Naive thymus-derived CD8-positive, alpha-beta T cell (primary cell): ENCODE data around the gene CYB5D1. TPM values are rescaled to one million over a fixed set of nuclear protein-coding genes. Genes with fewer than 3 reads are reported as not detected.
"Not testable (repeated sequence)": the region's sequence is repeated elsewhere in the genome, so short reads cannot be mapped to it uniquely, and the experiment has no call there.

Experiments
- ATAC-seq, 2 donors: fragments of 150-1000 bp; cut with Tn5 transposase in 1 of 2; sonication (Bioruptor Pico), chemical (Tn5 transposase) in 1 of 2; 1 replicate in 1 of 2; 2 replicates in 1 of 2; pipeline ENCODE4 v1.10.0; 2021; ENCODE audit warnings: mild to moderate bottlenecking in 2 of 2, moderate library complexity in 2 of 2
- POLR2A ChIA-PET: fragments of 350-600 bp; sonication (Branson Sonifier 250); formaldehyde crosslinking; loops from one replicate; lab custom pipeline; 2021; ENCODE audit warnings: antibody characterized with exemption; lab: Charles Lee
- DNase-seq, 10 donors: peaks; one replicate each; pipeline versions ENCODE4 v3.0.0 to v3.0.0-alpha.2; 2020 to 2022
- H3K27ac Mint-ChIP-seq, 10 donors: one replicate each; pipeline ENCODE4 v1.8.0; 2020 to 2022; ENCODE audit warnings: mild to moderate bottlenecking in 10 of 10, mixed read lengths in 10 of 10, moderate library complexity in 4 of 10, inconsistent platforms in 1 of 10
- H3K27me3 Mint-ChIP-seq, 5 donors: one replicate each; pipeline ENCODE4 v1.8.0; 2021 to 2022; ENCODE audit warnings: mixed read lengths in 5 of 5
- H3K36me3 Mint-ChIP-seq, 3 donors: one replicate each; pipeline ENCODE4 v1.8.0; 2020 to 2022; ENCODE audit warnings: mixed read lengths in 3 of 3, mild to moderate bottlenecking in 2 of 3, inconsistent platforms in 1 of 3
- H3K4me1 Mint-ChIP-seq, 4 donors: one replicate each; pipeline ENCODE4 v1.8.0; 2021 to 2022; ENCODE audit warnings: mixed read lengths in 4 of 4
- H3K4me3 Mint-ChIP-seq, 10 donors: one replicate each; pipeline ENCODE4 v1.8.0; 2020 to 2022; ENCODE audit warnings: mild to moderate bottlenecking in 10 of 10, mixed read lengths in 10 of 10, moderate library complexity in 6 of 10, inconsistent platforms in 1 of 10
- H3K9me3 Mint-ChIP-seq, 9 donors: one replicate each; pipeline ENCODE4 v1.8.0; 2020 to 2022; ENCODE audit warnings: mixed read lengths in 9 of 9, mild to moderate bottlenecking in 3 of 9, inconsistent platforms in 1 of 9, moderate library complexity in 1 of 9
- polyA plus RNA-seq, 3 donors: library from polyadenylated mRNA; unstranded; fragments of 300-500 nt; fragmentation: Illumina TruSeq; gene quantifications; one replicate each; pipeline ENCODE4 v1.2.3, GENCODE V29; 2021
- total RNA-seq, 8 experiments: library from RNA in 2 of 8; stranded (reverse) in 2 of 8; gene quantifications; one replicate each; pipeline ENCODE4 v1.2.3 and lab custom pipeline; 2021 to 2026

The CYB5D1 gene
- total and polyA plus RNA-seq, 5 experiments from 2014 or later, result 3.5 to 9.8 (median 6.0) TPM

GRCh38 chr17:7864384-7864783, 6.6 kb downstream of the CYB5D1 start:
- not testable (repeated sequence) for ATAC-seq, H3K4me3 Mint-ChIP-seq, DNase-seq, H3K9me3 Mint-ChIP-seq, H3K27me3 Mint-ChIP-seq
- Mint-ChIP-seq H3K36me3 (peaks cover 0 to 19% (median 0%) of the 10 kb centered on the region in 3 donors), H3K27ac (peak overlapping the region in 1 of 10 donors; percentile 6), H3K4me1 (peaks cover 33 to 47% (median 38%) of the 10 kb centered on the region in 4 donors)
- POLR2A ChIA-PET, result interaction anchor here (0.6 to 2.0 kb wide), 5 partner anchors 9 to 51 kb away, joined by 3 to 7 read pairs (median 3); partner anchors contain the start of gene RNF227

GRCh38 chr17:7864995-7865650, 7.3 kb downstream of the CYB5D1 start:
- ATAC-seq, result no peak
- peak overlapping the region in 5 of 10 donors; percentile 7 to 66 (median 43) for H3K27ac Mint-ChIP-seq
- no peak for DNase-seq
- POLR2A ChIA-PET, result interaction anchor here (0.8 to 1.1 kb wide), 4 partner anchors 10 to 51 kb away, joined by 3 to 6 read pairs (median 3); partner anchors contain the start of gene RNF227
- no peaks in the 10 kb centered on the region for H3K27me3 Mint-ChIP-seq
- H3K4me1 Mint-ChIP-seq, result peaks cover 28 to 47% (median 41%) of the 10 kb centered on the region in 4 donors
- H3K4me3 Mint-ChIP-seq, result no peak overlapping the region
- peaks cover 0 to 14% (median 0%) of the 10 kb centered on the region in 3 donors for H3K36me3 Mint-ChIP-seq
- no peaks in the 10 kb centered on the region for H3K9me3 Mint-ChIP-seq

DNA sequence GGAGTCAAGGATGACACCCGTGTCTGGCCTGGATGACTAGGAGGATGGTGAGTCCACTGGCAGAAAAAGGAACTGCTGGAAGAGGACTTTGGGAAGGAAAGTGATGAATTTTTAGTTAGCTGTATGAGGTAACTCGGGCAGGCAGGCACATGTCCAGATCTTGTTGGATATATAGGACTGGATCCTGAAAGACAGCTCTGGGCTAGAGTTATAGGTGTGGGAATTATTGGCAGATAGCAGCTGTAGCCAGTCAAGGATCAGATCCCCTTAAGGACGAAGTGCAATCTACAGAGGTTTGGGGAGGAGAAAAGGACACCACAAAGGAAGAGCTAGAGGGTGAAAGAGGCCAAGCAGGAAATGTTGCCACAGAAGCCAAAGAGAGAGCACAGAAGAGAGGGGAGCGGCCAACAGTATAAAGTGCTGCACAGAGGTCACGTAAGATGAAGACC, 10.1 kb downstream of the CYB5D1 start:
- Mint-ChIP-seq H3K4me3 (peak overlapping the region; percentile 55 to 83 (median 72)), H3K27ac (peak overlapping the region; percentile 79 to 95 (median 89)), H3K27me3 (no peaks in the 10 kb centered on the region), H3K36me3 (peaks cover 0 to 20% (median 0%) of the 10 kb centered on the region in 3 donors), H3K9me3 (no peaks in the 10 kb centered on the region), H3K4me1 (peaks cover 18 to 48% (median 41%) of the 10 kb centered on the region in 4 donors)
- POLR2A ChIA-PET, result interaction anchor here (1.0 to 1.8 kb wide), 7 partner anchors 11 to 64 kb away, joined by 3 to 9 read pairs (median 4); partner anchors contain the start of genes NAA38, RNF227 and TRAPPC1
- no peak for DNase-seq
- ATAC-seq, result peak; percentile 91 to 92

DNA sequence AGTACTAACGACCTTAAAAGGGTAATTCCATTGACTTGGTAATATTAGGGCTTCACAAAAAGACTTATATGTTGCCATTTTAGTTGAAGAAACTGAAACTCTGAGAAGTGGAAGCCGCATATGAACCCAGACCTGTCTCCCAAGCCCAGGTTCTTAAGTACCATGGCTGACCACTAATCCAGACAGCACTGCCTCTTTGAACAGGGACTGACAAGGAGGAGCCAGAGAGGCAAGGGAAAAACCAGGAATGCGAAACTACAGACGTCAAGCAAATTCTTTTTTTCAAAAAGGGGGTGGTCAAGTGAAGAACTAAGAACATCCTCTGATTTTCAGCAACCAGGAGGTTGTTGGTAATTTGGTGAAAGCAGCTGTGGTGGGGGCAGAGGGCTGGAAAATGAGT, 15.2 kb downstream of the CYB5D1 start:
- no peak overlapping the region for H3K4me3 Mint-ChIP-seq
- H3K4me1 Mint-ChIP-seq, result peaks cover 23 to 44% (median 42%) of the 10 kb centered on the region in 4 donors
- peaks cover 7 to 40% (median 7%) of the 10 kb centered on the region in 3 donors for H3K36me3 Mint-ChIP-seq
- ATAC-seq, result no peak
- no peaks in the 10 kb centered on the region for H3K9me3 Mint-ChIP-seq
- POLR2A ChIA-PET, result no interaction called here
- DNase-seq, result no peak
- H3K27me3 Mint-ChIP-seq, result no peaks in the 10 kb centered on the region
- H3K27ac Mint-ChIP-seq, result peak overlapping the region in 1 of 10 donors; percentile 13

DNA sequence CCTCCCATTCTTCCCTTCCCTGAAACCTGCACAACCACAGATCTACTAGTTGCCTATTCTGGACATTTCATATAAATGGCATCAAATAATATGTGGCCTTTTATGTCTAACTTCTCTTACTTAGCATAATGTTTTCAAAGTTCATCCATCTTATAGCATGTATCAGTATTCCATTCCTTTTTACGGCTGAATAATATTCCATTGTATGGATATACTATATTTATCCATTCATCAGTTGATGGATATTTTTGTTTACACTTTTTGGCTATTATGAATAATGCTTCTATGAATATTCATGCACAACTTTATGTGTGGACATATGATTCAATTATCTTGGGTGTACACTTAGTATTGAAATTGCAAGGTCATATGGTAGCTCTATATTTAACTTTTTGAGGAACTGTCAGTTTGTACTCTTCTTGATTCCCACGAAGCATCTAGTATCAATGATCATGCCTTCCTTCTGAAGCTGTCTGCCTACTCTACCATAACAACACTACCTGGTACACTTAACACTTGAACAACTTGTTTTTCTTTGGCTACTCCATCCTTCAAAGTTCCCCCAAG, 18.1 kb downstream of the CYB5D1 start:
- peak overlapping the region in 4 of 10 donors; percentile 1 to 35 (median 4) for H3K27ac Mint-ChIP-seq
- H3K9me3 Mint-ChIP-seq, result no peaks in the 10 kb centered on the region
- H3K4me1 Mint-ChIP-seq, result peaks cover 16 to 31% (median 26%) of the 10 kb centered on the region in 4 donors
- no peaks in the 10 kb centered on the region for H3K27me3 Mint-ChIP-seq
- H3K36me3 Mint-ChIP-seq, result peaks cover 7 to 44% (median 9%) of the 10 kb centered on the region in 3 donors
- DNase-seq, result no peak
- ATAC-seq, result no peak
- POLR2A ChIA-PET, result interaction anchor here (1.1 to 1.4 kb wide), 2 partner anchors 10 to 41 kb away, joined by 3 to 4 read pairs; no protein-coding TSS in a partner anchor
- no peak overlapping the region for H3K4me3 Mint-ChIP-seq

DNA sequence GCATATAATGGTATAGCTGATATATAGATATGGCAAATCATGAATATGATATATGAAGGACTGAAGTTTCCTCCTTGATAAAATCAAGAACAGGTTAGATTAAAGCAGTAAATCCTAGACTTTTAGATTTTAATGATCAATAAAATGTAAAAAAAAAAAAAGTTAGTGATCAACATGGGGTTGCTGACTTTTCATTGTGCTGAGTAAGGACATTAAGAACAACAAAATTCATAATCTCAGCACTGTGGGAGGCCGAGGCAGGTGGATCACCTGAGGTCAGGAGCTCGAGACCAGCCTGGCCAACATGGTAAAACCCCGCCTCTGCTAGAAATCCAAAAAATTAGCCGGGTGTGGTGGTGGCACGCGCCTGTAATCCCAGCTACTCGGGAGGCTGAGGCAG, 20.4 kb downstream of the CYB5D1 start:
- peaks cover 7 to 27% (median 9%) of the 10 kb centered on the region in 3 donors for H3K36me3 Mint-ChIP-seq
- H3K4me3 Mint-ChIP-seq, result no peak overlapping the region
- H3K9me3 Mint-ChIP-seq, result no peaks in the 10 kb centered on the region
- no peak overlapping the region for H3K27ac Mint-ChIP-seq
- POLR2A ChIA-PET, result interaction anchor here (1.3 kb wide), 1 partner anchor 16 kb away, joined by 3 read pairs; no protein-coding TSS in a partner anchor
- H3K4me1 Mint-ChIP-seq, result peaks cover 13 to 23% (median 20%) of the 10 kb centered on the region in 4 donors
- ATAC-seq (no peak), DNase-seq (no peak)
- no peaks in the 10 kb centered on the region for H3K27me3 Mint-ChIP-seq

DNA sequence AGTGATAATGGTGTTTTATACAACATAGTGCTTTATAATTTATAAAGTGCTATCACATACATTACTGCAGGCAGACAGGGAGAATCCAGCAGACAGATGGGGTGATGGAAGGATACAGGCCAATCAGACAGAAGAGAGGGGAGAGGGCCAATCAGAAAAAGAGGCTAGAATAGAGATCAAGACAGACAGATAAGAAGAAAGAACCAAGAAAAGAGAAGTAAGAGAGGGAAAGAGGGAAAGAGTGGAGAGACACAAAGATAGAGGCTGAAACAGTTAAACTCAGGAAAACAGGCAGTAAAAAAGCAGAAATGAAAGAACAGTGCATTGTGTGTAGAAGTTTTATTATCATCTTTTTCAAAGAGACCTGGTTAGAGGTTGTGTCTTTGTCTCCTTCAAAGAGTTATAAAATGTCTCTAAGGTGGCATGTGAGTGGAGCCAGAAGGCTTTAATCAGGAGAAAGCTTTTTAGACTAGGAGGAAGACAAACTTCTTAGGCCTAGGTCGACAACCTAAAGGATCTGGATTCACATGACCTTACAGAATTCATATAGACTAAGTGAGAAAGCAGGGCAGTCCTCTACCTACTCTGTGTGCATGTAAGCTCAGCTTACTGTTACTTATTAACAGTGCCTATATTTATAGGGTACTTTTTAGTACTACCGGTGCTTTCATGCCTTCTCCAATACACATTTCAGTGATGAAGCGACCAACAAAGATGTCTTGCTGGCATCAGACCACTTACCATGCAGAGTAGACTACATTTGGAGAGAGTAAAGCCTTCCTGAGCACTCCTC, 22.5 kb downstream of the CYB5D1 start:
- no peak for DNase-seq
- Mint-ChIP-seq H3K27ac (no peak overlapping the region), H3K27me3 (no peaks in the 10 kb centered on the region), H3K36me3 (peaks cover 0 to 15% (median 7%) of the 10 kb centered on the region in 3 donors), H3K9me3 (no peaks in the 10 kb centered on the region), H3K4me3 (no peak overlapping the region), H3K4me1 (peaks cover 6 to 18% (median 14%) of the 10 kb centered on the region in 4 donors)
- POLR2A ChIA-PET, result no interaction called here
- ATAC-seq, result no peak

DNA sequence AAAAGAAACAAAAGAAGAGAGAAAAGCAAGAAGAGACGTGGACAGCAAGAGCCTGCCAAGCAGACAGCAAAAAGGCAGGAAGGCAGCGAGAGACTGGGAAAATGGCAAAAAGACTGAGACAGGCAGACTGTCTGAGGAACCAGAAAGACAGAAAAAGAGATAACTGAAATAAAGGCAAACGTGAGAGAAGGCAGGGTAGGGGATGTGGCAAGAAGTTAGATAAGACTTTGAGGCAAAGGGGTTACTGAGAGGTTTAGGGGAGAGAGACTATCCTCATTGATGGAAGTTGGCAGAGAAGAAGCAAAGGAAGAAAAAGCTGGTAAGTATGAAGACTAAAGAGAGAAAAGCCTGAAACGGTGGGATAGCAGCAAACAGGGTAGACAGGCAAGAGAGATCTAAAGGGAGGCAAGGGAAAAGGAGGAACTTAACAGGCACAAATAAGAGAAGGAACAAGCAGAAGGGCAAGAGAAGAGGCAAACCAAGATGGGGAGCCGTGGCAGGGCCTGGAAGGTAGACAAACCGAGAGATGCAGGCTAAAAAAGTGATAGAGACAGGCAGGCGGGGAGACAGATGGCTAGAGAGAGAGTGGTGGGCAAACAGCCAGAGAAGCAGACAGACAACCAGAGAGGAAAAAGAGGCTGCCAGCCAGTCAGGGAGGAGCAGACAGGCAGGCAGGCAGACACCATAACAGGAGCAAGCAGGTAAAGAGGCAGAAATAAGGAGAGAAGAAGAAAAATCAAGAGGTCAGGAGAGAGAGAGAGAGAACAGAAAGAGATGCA, 23.7 kb downstream of the CYB5D1 start:
- ATAC-seq (no peak), DNase-seq (no peak)
- Mint-ChIP-seq H3K9me3 (peaks cover 0 to 2% (median 0%) of the 10 kb centered on the region in 9 donors), H3K4me3 (no peak overlapping the region), H3K27ac (no peak overlapping the region), H3K4me1 (peaks cover 2 to 11% (median 6%) of the 10 kb centered on the region in 4 donors), H3K27me3 (no peaks in the 10 kb centered on the region), H3K36me3 (peaks cover 0 to 13% (median 3%) of the 10 kb centered on the region in 3 donors)
- POLR2A ChIA-PET, result no interaction called here

DNA sequence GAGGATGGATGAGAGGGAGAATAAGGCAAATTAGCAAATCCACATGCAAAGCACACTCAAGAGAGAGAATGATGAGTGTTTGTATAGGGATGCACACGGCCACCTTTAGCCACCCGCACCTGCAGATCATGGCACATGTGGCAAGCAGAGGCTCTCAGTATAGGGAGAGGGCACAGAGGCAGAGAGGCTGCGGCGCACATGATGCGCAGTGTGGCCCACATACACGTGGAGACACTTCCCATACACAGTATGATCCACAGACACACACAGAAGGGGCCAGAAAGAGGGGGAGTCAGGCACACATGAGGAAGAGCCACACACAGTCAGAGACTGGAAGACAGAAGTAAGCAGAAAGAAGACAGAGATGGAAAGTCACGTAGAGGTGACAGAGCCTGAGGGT, 24.3 kb downstream of the CYB5D1 start:
- POLR2A ChIA-PET, result interaction anchor here (0.8 to 2.2 kb wide), 3 partner anchors 16 to 25 kb away, joined by 3 to 13 read pairs (median 3); partner anchors contain the start of gene NAA38
- Mint-ChIP-seq H3K4me3 (no peak overlapping the region), H3K27ac (no peak overlapping the region), H3K27me3 (no peaks in the 10 kb centered on the region), H3K4me1 (peaks cover 0 to 8% (median 5%) of the 10 kb centered on the region in 4 donors), H3K36me3 (peaks cover 0 to 13% (median 3%) of the 10 kb centered on the region in 3 donors), H3K9me3 (peaks cover 0 to 2% (median 0%) of the 10 kb centered on the region in 9 donors)
- ATAC-seq (no peak), DNase-seq (no peak)

GRCh38 chr17:7882629-7883028, 24.8 kb downstream of the CYB5D1 start:
- Mint-ChIP-seq H3K4me3 (no peak overlapping the region), H3K27me3 (no peaks in the 10 kb centered on the region), H3K36me3 (peaks cover 0 to 10% (median 3%) of the 10 kb centered on the region in 3 donors), H3K27ac (no peak overlapping the region), H3K9me3 (peaks cover 0 to 2% (median 0%) of the 10 kb centered on the region in 9 donors), H3K4me1 (peaks cover 0 to 6% (median 3%) of the 10 kb centered on the region in 4 donors)
- ATAC-seq (no peak), DNase-seq (no peak)
- POLR2A ChIA-PET, result interaction anchor here (0.8 to 2.2 kb wide), 5 partner anchors 14 to 198 kb away, joined by 3 to 13 read pairs (median 4); partner anchors contain the start of gene NAA38

- peaks cover 0 to 6% (median 3%) of the 10 kb centered on the region in 4 donors for H3K4me1 Mint-ChIP-seq
- H3K9me3 Mint-ChIP-seq, result peaks cover 0 to 2% (median 0%) of the 10 kb centered on the region in 9 donors
- ATAC-seq (no peak), DNase-seq (peak in 7 of 10 donors; percentile 42 to 56 (median 47))
- POLR2A ChIA-PET, result interaction anchor here (0.6 to 2.2 kb wide), 11 partner anchors 13 to 327 kb away, joined by 3 to 13 read pairs (median 3); partner anchors contain the start of genes AURKB, NAA38 and RNF227
- no peaks in the 10 kb centered on the region for H3K27me3 Mint-ChIP-seq
- H3K36me3 Mint-ChIP-seq, result peaks cover 0 to 10% (median 3%) of the 10 kb centered on the region in 3 donors
- H3K27ac Mint-ChIP-seq, result peak overlapping the region in 5 of 10 donors; percentile 35 to 96 (median 83)
- H3K4me3 Mint-ChIP-seq, result peak overlapping the region in 7 of 10 donors; percentile 69 to 91 (median 79)
These were observed 26.1 kb downstream of the CYB5D1 start for GRCh38 chr17:7883781-7884386.
